ENCODE data around the gene TEDC2.
"Not testable (repeated sequence)": the region's sequence is repeated elsewhere in the genome, so short reads cannot be mapped to it uniquely, and the experiment has no call there.

The TEDC2 gene

DNA sequence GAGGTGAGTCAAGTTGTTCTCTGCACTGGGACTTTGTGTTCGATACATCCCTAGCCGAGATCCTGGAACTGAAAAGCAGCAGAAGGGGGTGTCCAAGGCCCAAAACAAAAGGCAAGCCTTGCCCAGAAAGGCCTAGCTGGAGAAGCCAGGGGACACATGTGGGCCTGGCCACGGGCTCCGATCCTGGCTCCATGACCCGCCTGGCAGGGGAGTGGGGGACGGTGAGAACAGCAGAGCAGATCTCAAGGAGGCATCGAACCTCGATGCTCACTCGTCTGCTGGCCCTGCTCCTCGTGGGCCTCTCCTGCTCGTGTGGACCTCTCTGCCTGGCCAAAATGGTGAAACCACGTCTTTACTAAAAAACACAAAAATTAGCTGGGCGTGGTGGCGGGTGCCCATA, 21.8 kb upstream of the TEDC2 start:
- no peak for DNase-seq (ENCODE audit: low read depth)

DNA sequence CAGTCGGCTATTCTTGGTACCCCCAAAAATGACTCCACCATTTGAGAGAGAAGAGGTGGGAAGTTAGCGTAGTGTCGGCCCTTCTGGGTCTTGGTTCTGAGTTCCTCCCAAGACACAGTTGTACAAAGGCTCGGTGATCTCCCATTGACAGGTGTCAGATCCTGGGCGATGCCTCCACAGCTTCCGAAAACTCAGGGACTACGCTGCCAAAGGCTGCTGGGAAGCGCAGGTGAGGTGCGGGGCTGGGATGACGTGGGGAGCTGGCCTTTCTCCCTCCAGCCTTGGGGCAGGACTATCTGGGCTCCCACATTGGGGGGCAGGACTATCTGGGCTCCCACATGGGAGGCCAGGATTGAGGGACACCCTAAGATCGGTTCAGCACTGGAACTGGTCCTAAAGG, 20.3 kb upstream of the TEDC2 start:
- no peak for DNase-seq (ENCODE audit: low read depth)

DNA sequence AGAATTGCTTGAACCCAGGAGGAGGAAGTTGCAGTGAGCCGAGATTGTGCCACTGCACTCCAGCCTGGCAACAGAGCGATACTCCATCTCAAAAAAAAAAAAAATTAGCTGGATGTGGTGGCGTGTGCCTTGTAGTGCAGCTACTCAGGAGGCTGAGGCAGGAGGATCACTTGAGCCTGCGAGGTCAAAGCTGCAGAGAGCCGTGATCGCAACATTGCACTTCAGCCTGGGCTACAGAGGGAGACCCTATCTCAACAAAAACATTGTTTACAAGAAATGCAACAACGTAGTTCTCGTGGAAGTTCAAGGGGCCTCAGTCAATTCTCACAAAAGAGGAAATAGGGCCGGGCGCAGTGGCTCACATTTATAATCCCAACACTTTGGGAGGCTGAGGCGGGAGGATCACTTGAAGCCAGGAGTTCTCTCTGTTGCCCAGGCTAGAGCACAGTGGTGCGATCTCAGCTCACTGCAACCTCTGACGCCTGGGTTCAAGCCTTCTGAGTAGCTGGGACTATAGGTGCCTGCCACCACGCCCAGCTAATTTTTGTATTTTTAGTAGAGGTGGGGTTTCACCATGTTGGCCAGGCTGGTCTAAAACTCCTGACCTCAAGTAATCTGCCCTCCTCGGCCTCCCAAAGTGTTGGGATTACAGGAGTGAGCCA, 18.6 kb upstream of the TEDC2 start:
- not testable (repeated sequence) for DNase-seq (ENCODE audit: low read depth)

DNA sequence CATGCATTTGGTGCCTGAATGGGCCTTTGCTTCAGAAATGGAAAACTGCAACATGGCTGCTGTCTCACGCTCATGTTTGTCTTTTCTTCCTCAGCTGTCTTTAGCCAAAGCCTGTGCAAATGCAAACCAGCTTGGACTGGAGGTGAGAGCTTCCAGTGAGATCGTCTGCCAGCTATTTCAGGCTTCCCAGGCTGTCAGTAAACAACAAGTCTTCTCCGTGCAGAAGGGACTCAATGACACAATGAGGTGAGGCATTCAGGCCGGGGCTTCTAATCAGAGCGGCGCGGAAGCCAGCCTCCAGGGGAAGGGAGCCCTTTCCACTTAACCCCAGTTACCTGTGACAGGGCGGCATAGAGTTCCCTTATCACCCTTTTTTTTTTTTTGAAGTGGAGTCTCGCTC, 16.4 kb upstream of the TEDC2 start:
- DNase-seq (ENCODE audit: low read depth): no peak

DNA sequence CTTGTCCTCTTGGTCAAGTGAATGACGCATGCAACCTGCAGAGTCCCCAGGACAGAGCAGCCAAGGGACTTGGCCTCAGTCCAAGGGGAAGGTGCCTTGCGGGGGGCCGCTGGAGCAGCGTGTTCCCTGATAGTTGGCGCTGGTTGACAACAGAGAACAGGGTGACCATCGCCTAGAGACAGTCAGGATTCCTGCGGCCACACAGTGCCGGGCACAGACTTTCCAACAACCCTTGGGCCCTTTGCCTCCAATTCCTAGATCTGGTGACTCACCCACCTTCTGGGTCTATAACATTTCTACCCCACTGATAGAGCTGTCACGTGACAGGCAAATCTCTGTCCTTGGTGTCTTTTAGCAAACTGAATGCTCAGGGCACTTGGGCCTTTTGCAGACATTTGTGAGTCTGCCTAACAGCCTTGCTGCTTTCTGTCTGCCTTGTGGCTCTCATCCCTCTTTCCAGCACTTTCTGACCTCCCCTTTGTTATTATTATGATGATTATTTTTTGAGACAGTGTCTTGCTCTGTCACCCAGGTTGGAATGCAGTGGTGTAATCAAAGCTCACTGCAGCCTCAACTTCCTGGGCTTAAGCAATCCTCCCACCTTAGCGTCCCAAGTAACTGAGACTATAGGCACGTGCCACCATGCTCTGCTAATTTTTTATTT, 11.9 kb upstream of the TEDC2 start:
- DNase-seq (ENCODE audit: low read depth): no peak

DNA sequence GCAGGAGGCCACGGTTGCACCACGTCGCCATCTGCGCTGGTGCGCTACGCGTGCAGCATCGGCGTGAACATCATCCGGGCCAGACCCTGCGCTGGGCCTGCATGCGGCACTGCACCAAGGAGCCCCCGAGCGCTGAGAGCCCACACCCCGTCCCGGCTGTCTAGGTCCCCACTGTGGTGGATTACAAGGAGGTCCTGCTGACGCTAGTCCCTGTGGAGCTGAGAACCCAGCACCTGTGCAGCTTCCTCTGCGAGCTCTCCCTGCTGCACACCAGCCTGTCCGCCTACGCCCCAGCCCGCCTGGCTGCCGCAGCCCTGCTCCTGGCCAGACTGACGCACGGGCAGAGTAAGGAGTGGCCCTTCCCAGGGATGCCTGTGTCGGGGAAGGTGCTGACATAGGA, 10.8 kb upstream of the TEDC2 start:
- DNase-seq (ENCODE audit: low read depth): no peak

DNA sequence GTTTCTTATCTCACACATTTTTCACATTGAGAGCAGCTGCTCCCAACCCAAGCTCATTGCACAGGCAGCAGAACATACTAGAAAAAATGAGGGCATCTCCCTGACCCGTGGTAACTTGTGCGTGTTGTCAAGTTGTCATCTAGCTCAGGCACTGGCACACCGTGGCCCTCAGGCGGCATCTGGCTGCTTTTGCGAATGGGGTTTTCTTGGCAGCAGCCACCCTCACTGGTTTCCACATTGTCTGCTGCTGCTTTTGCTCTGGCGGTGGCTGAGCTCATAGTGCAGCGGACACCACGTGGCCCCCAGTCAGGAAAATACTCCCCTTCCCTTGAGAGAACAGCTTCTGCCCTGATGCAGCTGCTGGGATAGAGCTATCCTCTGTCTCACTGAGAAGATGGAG, 9.4 kb upstream of the TEDC2 start:
- DNase-seq (ENCODE audit: low read depth): no peak

DNA sequence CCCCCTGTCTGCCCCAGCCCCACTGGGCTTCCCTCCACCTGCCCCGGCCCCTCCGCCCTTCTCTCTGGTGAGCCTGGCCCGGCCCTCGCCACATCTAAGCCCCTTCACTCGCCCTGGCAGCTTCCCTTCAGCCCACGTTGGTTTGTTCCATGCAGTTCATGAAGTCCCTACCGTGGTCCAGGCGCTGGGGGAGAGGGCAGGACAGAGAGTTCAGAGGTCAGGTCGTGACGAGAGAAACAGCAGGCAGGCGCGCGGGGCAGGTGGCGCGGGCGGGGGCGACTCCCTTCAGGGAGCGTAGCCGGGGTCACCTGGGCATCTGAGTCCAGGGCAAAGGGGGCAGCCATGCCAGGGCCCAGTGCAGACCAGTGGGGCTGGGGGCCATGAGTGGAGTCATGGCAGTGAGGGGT, 8.9 kb upstream of the TEDC2 start:
- no peak for DNase-seq (ENCODE audit: low read depth)

DNA sequence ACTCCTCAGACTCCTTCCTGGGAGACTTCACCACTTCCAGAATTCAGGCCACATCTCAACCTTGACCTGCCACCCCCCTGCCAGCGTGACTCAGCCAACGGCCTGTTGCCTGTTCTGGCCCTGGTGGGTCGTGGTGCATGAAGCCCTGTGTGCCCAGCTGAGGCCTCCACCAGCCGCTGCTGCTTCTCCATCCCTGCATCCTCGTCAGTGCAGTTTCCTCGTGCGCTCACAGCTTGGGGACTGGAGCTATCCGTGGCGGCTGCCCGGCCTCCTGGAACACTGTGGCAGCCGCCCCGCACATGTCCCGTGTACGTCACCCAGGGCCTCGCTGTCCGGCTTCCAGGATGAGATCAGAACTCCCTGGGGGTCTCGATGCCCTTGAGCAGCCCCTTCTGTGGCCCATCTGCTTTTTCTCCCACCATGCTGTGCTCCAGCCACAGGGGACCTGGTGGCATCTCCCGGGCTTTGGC, 8.0 kb upstream of the TEDC2 start:
- DNase-seq (ENCODE audit: low read depth): no peak

DNA sequence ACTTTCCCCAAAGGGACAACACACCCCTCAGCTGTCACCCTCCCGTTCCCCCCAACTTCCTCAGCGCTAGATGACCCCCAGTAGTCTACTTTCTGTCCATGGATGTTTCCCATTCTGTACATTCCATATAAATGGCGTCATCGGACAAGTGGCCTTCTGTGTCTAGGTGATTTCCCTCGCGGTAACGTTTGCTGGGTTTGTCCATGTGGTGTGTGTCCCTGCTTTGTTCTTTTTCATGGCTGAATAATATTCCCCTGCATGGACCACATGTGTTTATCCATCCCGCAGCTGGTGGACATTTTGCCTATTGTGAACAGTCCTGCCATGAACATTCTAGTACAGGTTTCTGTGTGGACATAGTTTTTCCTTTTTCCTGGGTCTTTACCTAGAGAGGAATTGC, 7.3 kb upstream of the TEDC2 start:
- no peak for DNase-seq (ENCODE audit: low read depth)

DNA sequence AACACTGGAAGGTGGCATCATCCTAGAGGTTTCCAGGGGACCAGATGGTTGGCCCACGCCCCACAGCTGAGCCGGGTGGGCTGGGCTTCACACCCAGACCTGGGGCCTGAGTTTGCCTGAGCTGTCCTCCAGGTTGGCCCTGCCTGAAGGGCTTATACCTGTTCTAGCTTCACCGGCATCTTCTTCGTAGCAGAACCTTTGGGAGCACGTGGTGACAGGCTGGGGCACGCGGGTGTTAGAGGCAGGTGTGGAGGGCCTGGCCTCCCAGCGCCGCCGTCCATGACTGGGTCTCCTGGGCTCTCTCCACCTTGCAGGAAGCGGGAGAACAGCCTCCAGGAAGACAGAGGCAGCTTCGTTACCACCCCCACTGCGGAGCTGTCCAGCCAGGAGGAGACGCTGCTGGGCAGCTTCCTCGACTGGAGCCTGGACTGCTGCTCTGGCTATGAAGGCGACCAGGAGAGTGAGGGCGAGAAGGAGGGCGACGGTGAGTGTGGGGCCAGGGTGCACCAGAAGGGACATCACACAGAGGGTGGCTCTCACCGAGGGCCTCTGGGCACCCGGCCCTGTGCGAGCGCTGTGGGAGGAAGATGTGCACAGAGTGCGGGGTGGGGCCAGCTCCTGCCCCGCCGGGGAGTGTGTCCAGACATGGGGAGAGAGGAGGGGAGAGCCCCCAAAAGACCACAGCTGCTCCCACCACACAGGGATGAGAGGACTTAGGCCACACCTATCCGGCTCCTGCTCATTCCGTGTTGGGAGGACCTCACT, 4.6 kb upstream of the TEDC2 start:
- DNase-seq (ENCODE audit: low read depth): no peak

DNA sequence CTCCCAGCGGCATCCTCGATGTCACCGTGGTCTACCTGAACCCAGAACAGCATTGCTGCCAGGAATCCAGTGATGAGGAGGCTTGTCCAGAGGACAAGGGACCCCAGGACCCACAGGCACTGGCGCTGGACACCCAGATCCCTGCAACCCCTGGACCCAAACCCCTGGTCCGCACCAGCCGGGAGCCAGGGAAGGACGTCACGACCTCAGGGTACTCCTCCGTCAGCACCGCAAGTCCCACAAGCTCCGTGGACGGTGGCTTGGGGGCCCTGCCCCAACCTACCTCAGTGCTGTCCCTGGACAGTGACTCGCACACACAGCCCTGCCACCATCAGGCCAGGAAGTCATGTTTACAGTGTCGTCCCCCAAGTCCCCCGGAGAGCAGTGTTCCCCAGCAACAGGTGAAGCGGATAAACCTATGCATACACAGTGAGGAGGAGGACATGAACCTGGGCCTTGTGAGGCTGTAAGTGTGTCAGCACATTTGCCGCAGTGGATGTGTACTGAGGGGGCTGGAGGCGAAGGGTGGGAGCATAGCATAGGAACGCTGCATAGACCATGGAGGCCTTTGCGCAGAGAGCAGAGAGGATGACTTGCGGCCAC, 3.3 kb upstream of the TEDC2 start:
- no peak for DNase-seq (ENCODE audit: low read depth)

DNA sequence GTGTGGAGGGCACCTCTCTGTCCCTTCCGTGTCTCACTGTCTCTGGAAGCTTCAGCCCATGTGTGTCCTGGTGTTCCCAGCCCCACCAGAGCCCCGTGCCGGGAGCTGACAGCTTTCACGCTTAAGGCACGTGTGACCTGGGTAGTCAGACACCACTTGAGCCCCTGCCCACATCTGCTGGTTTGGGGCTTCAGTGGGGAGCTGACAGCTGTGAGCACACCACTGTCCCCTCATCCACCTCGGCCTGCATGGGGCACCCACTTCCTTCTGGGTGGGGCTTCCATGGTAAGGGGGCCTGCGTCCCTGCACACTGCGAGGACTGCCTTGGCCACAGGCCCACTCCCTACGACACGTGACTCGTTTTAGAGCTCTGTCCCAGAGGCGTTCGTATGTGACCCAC, 2.6 kb upstream of the TEDC2 start:
- DNase-seq (ENCODE audit: low read depth): no peak

DNA sequence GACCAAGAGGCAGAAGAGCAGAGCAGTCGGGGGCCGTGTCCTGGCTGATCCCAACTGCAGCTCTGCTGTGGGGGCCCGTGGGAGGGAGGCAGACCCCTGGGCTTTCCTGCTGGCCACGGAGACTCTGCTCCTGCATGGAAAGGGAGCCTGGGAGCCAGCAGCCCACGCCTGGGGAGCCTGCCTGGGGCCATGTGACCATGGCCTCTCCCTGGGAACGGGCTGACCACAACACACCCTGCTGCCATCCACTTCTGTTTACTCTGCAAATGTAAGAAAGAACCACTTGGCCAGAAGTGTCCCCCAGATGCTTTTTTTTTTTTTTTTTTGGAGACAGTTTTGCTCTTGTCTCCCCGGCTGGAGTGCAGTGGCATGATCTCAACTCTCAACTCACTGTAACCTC, 2.0 kb upstream of the TEDC2 start:
- no peak for DNase-seq (ENCODE audit: low read depth)

DNA sequence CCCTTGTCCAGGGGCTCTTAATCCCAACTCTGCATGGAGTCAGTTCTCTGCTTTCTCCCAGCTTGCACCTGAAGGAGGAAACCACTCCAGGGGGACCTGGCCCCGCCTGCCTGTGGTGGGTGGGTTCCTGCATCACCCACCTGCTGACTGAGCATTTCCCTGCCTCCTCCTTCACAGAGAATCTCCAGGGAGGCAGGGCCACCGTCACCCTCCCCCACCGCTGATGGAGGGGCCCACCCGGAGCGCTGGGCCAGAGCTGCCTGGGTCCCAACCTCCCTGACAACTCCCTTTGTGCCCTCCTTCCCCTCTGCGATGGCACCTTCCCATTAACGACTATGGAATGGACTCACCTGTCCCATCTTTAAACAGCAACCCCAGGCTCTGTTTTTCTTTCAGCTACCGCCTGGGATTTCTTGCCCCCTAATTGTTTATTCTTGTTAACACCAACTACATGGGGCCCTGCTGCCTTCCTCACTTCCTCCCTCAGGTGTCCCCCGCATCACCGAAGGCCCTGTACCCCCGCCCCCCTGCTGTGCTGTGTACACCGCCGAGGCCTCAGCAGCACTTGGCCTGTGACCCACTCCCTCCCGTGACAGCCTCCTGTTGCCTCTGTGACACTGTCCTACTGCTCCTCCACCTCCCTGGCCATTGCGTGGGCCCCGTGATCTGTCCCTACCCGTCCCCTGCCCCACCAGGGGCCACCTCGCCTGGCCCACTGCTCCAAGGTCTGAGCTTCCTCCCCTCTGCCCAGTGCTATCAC, 842 bp upstream of the TEDC2 start:
- DNase-seq (ENCODE audit: low read depth): no peak

DNA sequence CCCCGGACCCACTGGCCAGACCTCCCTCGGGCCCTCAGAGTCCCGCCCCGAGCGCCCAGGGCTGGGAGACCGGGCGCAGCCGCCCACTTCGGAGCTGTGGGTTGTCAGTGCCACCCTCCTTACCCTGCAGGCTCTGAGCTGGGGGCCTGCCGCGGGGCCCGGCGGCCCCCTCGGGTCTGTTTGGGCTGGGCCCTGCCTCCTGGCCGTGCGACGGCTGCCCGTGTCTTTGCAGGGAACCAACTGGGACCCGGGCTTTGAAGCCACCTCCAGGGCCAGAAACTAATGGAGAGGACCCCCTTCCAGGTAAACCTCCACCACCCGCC, 443 bp downstream of the TEDC2 start:
- no peak for DNase-seq (ENCODE audit: low read depth)

DNA sequence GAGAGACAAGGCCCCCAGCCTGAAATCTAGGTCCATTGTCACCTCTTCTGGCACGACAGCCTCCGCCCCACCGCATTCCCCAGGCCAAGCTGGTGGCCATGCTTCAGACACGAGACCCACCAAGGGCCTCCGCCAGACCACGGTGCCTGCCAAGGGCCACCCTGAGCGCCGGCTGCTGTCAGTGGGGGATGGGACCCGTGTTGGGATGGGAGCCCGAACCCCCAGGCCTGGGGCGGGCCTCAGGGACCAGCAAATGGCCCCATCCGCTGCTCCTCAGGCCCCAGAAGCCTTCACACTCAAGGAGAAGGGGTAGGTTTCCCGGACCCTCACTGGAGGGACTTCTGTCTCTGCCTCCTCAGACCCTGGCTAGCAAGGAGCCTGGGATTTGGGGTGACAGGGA, 1.0 kb downstream of the TEDC2 start:
- no peak for DNase-seq (ENCODE audit: low read depth)

DNA sequence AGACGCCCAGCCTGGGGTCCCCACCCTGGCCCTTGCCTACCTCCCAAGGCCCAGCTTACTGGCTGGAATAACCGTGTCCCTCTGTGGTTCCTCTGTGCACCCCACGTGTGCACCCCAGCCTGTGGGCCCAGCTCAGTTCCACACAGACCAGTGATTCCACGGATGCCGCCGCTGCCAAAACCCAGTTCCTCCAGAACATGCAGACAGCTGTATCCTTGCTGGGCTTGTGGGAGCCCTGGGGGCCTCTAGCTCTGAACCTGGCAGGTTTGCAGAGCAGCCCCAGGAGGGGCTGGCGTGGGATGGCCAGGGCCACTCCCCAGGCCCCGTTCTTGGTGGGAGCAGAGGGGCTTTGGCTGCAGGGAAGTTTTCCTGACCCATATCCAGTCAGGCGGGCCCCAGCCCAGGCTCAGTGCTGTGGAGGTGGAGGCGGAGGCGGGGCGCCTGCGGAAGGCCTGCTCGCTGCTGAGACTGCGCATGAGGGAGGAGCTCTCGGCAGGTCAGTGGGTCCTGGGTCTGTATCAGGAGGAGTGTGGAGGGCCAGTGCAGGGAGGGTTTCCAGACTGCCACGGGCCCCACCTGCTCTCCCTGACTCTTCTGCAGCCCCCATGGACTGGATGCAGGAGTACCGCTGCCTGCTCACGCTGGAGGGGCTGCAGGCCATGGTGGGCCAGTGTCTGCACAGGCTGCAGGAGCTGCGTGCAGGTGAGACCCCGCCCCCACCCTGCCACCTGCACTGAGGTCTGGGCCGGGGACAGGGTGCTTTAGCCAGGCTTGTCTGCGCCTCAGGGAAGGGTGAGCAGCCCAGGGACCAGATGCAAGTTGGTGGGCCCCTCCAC, 2.3 kb downstream of the TEDC2 start:
- no peak for DNase-seq (ENCODE audit: low read depth)

DNA sequence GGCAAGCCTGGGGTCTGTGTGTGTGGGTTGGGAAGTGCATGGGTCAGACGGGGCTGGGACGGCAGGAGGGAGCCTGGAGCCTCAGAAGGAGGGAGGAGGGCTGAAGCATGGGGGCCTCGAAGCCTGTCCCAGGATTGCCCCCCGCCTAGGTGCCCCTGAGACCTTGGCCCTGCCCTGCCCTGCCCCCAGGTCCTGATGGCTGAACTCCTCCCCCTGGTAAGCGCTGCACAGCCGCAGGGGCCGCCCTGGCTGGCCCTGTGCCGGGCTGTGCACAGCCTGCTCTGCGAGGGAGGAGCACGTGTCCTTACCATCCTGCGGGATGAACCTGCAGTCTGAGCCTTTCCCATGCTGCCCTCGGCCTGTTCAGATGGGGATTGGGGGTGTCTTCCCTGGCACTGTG, 4.4 kb downstream of the TEDC2 start:
- no peak for DNase-seq (ENCODE audit: low read depth)

DNA sequence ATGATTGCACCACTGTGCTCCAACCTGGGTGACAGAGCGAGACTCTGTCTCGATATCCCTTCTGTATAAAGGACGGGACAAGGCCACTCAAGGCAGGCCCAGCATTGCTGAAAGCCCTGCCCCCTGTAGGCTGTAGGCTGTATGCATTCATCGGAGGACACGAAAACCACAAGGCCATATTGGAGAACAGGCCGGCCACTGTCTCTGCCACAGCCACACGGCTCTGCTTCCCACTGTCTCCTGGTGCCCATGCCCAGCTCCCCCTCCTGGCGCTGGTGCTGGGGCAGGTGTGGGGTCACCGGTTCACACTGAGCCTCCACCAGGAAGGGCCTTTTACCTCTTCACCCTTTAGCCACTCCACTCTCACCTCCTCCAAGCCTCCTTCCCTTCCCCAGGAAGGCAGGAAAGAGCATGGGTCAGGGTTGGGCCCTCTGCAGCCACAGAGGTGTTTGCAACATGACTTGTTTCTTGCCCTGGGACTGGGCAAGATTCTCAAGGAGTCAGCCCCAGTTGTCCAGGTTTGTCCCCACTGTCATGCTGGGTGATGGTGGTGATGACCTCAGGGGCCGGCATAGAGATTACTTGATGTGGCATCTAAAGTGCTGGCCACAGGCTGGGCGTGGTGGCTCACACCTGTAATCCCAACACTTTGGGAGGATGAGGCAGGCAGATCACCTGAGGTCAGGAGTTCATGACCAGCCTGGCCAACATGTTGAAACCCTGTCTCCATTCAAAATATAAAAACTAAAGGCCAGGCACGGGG, 5.9 kb downstream of the TEDC2 start:
- DNase-seq (ENCODE audit: low read depth): no peak
